ENCODE measurements around the gene CBR3.

CBR3 gene

DNA sequence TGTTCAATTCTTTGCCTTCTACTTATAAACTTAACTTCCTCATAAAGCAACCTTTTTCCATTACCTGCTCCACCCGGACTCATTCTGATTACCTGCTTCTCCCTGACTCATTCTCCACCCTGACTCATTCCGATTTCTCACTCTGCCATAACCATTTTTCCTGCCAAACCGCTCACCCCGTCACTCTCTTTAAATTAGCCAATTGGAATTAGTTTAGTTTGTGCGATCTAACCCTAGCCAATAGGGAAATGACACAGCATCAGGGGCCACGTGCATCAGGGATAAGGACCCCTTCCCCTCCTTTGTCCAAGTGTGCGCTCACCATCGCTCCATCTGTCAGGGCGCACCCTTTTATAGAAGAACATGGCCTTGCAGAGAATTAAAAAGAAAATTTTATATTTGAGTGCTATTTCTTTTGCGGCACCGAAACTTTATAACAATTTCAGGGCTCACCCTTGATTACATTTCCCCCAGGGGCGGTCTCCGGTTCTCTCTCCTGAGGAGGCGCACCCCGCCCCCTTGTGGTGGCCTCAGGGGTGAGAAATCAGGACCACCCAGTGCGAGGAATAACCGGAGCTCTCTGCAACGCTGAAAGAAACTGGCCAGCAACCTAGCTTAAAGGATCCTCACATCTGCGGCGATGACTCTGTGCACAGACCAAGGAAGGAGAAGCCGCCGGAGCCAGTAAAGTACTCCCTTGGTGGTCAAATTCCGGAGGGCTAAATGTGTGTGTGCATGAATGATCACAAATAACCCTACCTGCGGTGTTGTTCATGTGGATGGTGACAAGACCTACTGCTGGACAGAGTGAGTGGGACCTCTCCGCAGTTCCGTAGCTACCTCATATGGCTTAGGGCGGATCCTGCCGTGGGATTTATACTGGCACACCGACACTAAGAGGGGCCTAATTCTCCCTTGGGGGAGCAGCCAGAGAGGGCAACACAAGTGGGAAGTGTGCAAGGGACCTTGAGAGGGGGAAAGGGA lies 30.3 kb upstream of the CBR3 start:
- TF ChIP-seq ZNF8 (CRISPR knock-in tag; IDR thresholded peaks at IDR 0.05) = no peak
- ATAC-seq = no peak

DNA sequence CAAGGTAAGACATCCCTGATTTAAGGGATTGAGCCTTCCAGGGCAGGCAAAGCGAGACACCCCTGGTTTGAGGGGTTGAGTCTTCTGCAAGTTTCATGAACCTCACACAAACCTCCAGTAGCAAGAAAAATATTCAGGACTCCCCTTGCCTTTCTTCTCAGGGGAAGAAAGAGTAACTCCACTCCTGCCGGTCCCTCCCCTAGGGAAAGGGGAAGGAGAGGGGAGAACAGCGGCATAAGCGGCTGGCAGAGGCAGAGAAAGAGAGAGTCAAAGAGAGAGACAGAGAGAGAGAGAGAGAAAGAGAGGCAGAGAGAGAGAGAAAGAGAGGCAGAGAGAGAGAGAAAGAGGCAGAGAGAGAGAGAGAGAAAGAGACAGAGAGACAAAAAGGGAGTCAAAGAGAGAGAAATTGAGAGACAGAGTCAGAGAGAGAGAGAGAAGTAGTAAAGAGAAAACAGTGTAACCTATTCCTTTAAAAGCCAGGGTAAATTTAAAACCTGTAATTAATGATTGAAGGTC lies 29.5 kb upstream of the CBR3 start:
- TF ChIP-seq, protein P1, sequence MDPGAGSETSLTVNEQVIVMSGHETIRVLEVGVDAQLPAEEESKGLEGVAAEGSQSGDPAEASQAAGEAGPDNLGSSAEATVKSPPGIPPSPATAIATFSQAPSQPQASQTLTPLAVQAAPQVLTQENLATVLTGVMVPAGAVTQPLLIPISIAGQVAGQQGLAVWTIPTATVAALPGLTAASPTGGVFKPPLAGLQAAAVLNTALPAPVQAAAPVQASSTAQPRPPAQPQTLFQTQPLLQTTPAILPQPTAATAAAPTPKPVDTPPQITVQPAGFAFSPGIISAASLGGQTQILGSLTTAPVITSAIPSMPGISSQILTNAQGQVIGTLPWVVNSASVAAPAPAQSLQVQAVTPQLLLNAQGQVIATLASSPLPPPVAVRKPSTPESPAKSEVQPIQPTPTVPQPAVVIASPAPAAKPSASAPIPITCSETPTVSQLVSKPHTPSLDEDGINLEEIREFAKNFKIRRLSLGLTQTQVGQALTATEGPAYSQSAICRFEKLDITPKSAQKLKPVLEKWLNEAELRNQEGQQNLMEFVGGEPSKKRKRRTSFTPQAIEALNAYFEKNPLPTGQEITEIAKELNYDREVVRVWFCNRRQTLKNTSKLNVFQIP (CRISPR knock-in tag; IDR thresholded peaks at IDR 0.05; ENCODE audit: borderline replicate concordance, low read depth) = no peak
- TF ChIP-seq ZFP3 (CRISPR knock-in tag; IDR thresholded peaks at IDR 0.05) (no peak), SNAI2 (CRISPR knock-in tag; IDR thresholded peaks at IDR 0.05) (no peak), ZNF70 (CRISPR knock-in tag; IDR thresholded peaks at IDR 0.05) (no peak), GLIS3 (CRISPR knock-in tag; IDR thresholded peaks at IDR 0.05) (no peak), CSDC2 (CRISPR knock-in tag; IDR thresholded peaks at IDR 0.05) (no peak), TCF4 (CRISPR knock-in tag; IDR thresholded peaks at IDR 0.05; ENCODE audit: borderline replicate concordance) (no peak)
- TF ChIP-seq, protein P2, sequence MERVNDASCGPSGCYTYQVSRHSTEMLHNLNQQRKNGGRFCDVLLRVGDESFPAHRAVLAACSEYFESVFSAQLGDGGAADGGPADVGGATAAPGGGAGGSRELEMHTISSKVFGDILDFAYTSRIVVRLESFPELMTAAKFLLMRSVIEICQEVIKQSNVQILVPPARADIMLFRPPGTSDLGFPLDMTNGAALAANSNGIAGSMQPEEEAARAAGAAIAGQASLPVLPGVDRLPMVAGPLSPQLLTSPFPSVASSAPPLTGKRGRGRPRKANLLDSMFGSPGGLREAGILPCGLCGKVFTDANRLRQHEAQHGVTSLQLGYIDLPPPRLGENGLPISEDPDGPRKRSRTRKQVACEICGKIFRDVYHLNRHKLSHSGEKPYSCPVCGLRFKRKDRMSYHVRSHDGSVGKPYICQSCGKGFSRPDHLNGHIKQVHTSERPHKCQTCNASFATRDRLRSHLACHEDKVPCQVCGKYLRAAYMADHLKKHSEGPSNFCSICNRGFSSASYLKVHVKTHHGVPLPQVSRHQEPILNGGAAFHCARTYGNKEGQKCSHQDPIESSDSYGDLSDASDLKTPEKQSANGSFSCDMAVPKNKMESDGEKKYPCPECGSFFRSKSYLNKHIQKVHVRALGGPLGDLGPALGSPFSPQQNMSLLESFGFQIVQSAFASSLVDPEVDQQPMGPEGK (CRISPR knock-in tag; IDR thresholded peaks at IDR 0.05; ENCODE audit: borderline replicate concordance) = no peak
- TF ChIP-seq, protein P3, sequence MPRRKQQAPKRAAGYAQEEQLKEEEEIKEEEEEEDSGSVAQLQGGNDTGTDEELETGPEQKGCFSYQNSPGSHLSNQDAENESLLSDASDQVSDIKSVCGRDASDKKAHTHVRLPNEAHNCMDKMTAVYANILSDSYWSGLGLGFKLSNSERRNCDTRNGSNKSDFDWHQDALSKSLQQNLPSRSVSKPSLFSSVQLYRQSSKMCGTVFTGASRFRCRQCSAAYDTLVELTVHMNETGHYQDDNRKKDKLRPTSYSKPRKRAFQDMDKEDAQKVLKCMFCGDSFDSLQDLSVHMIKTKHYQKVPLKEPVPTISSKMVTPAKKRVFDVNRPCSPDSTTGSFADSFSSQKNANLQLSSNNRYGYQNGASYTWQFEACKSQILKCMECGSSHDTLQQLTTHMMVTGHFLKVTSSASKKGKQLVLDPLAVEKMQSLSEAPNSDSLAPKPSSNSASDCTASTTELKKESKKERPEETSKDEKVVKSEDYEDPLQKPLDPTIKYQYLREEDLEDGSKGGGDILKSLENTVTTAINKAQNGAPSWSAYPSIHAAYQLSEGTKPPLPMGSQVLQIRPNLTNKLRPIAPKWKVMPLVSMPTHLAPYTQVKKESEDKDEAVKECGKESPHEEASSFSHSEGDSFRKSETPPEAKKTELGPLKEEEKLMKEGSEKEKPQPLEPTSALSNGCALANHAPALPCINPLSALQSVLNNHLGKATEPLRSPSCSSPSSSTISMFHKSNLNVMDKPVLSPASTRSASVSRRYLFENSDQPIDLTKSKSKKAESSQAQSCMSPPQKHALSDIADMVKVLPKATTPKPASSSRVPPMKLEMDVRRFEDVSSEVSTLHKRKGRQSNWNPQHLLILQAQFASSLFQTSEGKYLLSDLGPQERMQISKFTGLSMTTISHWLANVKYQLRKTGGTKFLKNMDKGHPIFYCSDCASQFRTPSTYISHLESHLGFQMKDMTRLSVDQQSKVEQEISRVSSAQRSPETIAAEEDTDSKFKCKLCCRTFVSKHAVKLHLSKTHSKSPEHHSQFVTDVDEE (CRISPR knock-in tag; IDR thresholded peaks at IDR 0.05) = no peak
- no peak for ATAC-seq

DNA sequence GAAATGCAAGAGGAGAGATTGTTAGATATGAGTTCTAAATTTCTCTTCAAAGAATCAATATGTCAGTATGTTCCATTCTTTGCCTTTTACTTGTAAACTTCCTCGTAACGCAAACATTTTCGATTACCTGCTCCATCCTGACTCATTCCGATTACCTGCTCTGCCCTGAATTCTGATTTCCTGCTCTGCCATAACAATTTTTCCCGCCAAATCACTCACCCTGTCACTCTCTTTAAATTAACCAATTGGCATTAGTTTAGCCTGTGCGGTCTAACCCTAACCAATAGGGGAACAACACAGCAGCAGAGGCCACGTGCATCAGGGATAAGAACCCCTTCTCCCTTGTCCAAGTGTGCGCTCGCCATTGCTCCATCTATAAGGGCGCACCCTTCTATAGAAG lies 25.0 kb upstream of the CBR3 start:
- no peak for ATAC-seq

DNA sequence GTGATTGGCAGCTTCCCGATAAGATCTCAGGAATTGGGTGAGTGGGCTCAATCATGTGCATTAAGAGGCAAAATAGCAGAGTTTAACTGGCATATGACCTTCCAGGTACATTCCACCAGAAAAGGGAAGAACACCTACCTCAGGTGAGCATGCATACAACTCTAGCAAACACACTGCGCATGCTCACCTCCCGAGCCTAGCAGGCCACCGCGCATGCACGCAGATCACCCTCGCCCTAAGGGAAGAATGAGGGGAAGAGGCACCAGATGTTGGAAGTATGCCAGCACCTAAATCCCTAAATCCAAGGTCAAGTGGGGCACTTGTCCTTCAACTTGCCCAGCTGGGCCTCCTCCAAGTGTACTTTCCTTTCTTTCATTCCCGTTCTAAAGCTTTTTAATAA lies 23.6 kb upstream of the CBR3 start:
- ATAC-seq = no peak
- TF ChIP-seq TCF4 (CRISPR knock-in tag; IDR thresholded peaks at IDR 0.05; ENCODE audit: borderline replicate concordance) = no peak
- TF ChIP-seq BACH2 (CRISPR knock-in tag; IDR thresholded peaks at IDR 0.05; ENCODE audit: borderline replicate concordance) = no peak
- TF ChIP-seq ZFP3 (CRISPR knock-in tag; IDR thresholded peaks at IDR 0.05) = no peak
- no peak for TF ChIP-seq ZC3H10 (CRISPR knock-in tag; IDR thresholded peaks at IDR 0.05)
- TF ChIP-seq TOX (CRISPR knock-in tag; IDR thresholded peaks at IDR 0.05; ENCODE audit: borderline replicate concordance) = no peak
- TF ChIP-seq, protein P4, sequence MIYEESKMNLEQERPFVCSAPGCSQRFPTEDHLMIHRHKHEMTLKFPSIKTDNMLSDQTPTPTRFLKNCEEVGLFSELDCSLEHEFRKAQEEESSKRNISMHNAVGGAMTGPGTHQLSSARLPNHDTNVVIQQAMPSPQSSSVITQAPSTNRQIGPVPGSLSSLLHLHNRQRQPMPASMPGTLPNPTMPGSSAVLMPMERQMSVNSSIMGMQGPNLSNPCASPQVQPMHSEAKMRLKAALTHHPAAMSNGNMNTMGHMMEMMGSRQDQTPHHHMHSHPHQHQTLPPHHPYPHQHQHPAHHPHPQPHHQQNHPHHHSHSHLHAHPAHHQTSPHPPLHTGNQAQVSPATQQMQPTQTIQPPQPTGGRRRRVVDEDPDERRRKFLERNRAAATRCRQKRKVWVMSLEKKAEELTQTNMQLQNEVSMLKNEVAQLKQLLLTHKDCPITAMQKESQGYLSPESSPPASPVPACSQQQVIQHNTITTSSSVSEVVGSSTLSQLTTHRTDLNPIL (CRISPR knock-in tag; IDR thresholded peaks at IDR 0.05; ENCODE audit: low read depth) = no peak
- TF ChIP-seq OSR1 (CRISPR knock-in tag; IDR thresholded peaks at IDR 0.05) = no peak
- TF ChIP-seq, protein P3 (CRISPR knock-in tag; IDR thresholded peaks at IDR 0.05) = no peak
- no peak for TF ChIP-seq ZNF70 (CRISPR knock-in tag; IDR thresholded peaks at IDR 0.05)
- TF ChIP-seq ZFP30 (CRISPR knock-in tag; IDR thresholded peaks at IDR 0.05) = no peak
- TF ChIP-seq ZNF8 (CRISPR knock-in tag; IDR thresholded peaks at IDR 0.05) = no peak
- TF ChIP-seq, protein P1 (CRISPR knock-in tag; IDR thresholded peaks at IDR 0.05; ENCODE audit: borderline replicate concordance, low read depth) = no peak

More for the DNA sequence above, 25.0 kb upstream of the CBR3 start:
- TF ChIP-seq CSDC2 (CRISPR knock-in tag; IDR thresholded peaks at IDR 0.05) = no peak
- TF ChIP-seq ZFP30 (CRISPR knock-in tag; IDR thresholded peaks at IDR 0.05) = no peak
- TF ChIP-seq ZNF565 (CRISPR knock-in tag; conservative IDR thresholded peaks at IDR 0.05; ENCODE audit: low read depth) = no peak
- no peak for TF ChIP-seq SNAI2 (CRISPR knock-in tag; IDR thresholded peaks at IDR 0.05)
- TF ChIP-seq TOX (CRISPR knock-in tag; IDR thresholded peaks at IDR 0.05; ENCODE audit: borderline replicate concordance) = no peak
- TF ChIP-seq, protein P5, sequence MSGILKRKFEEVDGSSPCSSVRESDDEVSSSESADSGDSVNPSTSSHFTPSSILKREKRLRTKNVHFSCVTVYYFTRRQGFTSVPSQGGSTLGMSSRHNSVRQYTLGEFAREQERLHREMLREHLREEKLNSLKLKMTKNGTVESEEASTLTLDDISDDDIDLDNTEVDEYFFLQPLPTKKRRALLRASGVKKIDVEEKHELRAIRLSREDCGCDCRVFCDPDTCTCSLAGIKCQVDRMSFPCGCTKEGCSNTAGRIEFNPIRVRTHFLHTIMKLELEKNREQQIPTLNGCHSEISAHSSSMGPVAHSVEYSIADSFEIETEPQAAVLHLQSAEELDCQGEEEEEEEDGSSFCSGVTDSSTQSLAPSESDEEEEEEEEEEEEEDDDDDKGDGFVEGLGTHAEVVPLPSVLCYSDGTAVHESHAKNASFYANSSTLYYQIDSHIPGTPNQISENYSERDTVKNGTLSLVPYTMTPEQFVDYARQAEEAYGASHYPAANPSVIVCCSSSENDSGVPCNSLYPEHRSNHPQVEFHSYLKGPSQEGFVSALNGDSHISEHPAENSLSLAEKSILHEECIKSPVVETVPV (CRISPR knock-in tag; IDR thresholded peaks at IDR 0.05) = no peak
- no peak for TF ChIP-seq ZFP3 (CRISPR knock-in tag; IDR thresholded peaks at IDR 0.05)
- TF ChIP-seq BACH2 (CRISPR knock-in tag; IDR thresholded peaks at IDR 0.05; ENCODE audit: borderline replicate concordance) = no peak
- no peak for TF ChIP-seq GLIS3 (CRISPR knock-in tag; IDR thresholded peaks at IDR 0.05)
- no peak for TF ChIP-seq ESRRG (CRISPR knock-in tag; IDR thresholded peaks at IDR 0.05)

All from SK-N-SH treated with all-trans-retinoic acid at 6 μM for 48 hours (cell line).